Mononuclear cell (primary cell): ENCODE data around the gene RPP25L. TPM values are rescaled to one million over a fixed set of nuclear protein-coding genes. Genes with fewer than 3 reads are reported as not detected.

ENCODE experiments used
- H3K27me3 ChIP-seq: 2 replicates; pipeline ENCODE4 v1.6.0; 2011; ENCODE audit warnings: low read length, control low read depth; ENCODE audit not compliant: insufficient read depth
- H3K4me1 ChIP-seq: 2 replicates; pipeline ENCODE4 v1.5.1; 2011; ENCODE audit warnings: mild to moderate bottlenecking, low read length, control low read depth; ENCODE audit not compliant: insufficient read depth
- H3K4me3 ChIP-seq: 2 replicates; pipeline ENCODE4 v1.5.1; 2011; ENCODE audit warnings: mild to moderate bottlenecking, low read length, moderate library complexity
- H3K9me3 ChIP-seq: 2 replicates; pipeline ENCODE4 v1.5.1; 2011; ENCODE audit warnings: low read depth, mild to moderate bottlenecking, control low read depth, low read length
- total RNA-seq: library from RNA; depleted of rRNA; stranded (reverse); fragments of >200 nt; gene quantifications from one replicate; pipeline ENCODE4 v1.2.3, GENCODE V29; 2012

RPP25L gene
- total RNA-seq, 1 donor: 6.1 TPM

GRCh38 chr9:34587271-34587670 lies 24.6 kb downstream of the RPP25L start:
- Histone ChIP-seq H3K4me1 (peaks cover 26% of the 10 kb centered on the region), H3K27me3 (peaks cover 74% of the 10 kb centered on the region), H3K4me3 (no peak overlapping the region), H3K9me3 (no peaks in the 10 kb centered on the region)

DNA sequence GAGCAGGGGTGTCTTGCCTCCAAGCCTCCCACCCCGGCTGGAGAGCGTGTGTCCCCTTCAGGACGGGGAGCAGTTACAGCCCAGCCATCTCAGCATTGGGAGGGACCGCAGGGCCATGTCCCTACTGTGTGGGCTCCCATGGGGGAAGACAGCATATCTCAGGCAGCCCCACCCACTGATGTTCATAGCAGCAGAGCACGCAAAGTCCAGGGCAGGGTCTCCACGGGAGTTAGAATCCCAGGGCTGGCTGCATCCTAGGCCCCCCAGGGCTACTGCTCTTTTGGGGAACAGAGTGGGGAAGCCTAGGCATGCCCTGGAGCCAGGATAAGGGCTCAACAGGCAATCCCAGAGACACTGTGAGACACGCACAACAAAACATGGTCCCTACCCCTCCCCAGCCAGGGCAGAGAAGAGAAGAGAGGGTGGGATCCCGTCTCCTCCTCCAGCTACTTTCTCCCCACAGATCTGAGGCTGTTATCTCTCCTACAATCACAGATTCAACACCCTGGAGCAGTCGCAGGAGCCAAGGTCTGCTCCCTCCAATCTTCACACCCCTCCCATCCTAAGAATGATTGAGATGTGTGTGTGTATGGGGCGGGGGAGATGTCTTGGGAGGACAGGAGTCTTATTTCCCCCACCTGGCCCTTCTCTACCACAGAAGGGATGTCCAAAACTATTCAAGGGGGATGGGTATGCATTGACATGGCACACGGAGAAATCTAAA lies 25.8 kb downstream of the RPP25L start:
- Histone ChIP-seq H3K4me3 (no peak overlapping the region), H3K4me1 (peaks cover 14% of the 10 kb centered on the region), H3K27me3 (peaks cover 72% of the 10 kb centered on the region), H3K9me3 (no peaks in the 10 kb centered on the region)

GRCh38 chr9:34584970-34585369 lies 26.9 kb downstream of the RPP25L start:
- Histone ChIP-seq H3K4me3 (no peak overlapping the region), H3K27me3 (peaks cover 73% of the 10 kb centered on the region), H3K4me1 (peaks cover 3% of the 10 kb centered on the region), H3K9me3 (no peaks in the 10 kb centered on the region)

GRCh38 chr9:34582787-34583186 lies 29.1 kb downstream of the RPP25L start:
- H3K9me3 ChIP-seq: no peaks in the 10 kb centered on the region
- peaks cover 6% of the 10 kb centered on the region for H3K4me1 ChIP-seq
- no peak overlapping the region for H3K4me3 ChIP-seq
- H3K27me3 ChIP-seq: peaks cover 73% of the 10 kb centered on the region

GRCh38 chr9:34581318-34581717 lies 30.6 kb downstream of the RPP25L start:
- peaks cover 72% of the 10 kb centered on the region for H3K27me3 ChIP-seq
- peaks cover 6% of the 10 kb centered on the region for H3K4me1 ChIP-seq
- no peak overlapping the region for H3K4me3 ChIP-seq
- H3K9me3 ChIP-seq: no peaks in the 10 kb centered on the region

GRCh38 chr9:34580358-34580757 lies 31.5 kb downstream of the RPP25L start:
- Histone ChIP-seq H3K27me3 (peaks cover 71% of the 10 kb centered on the region), H3K4me3 (no peak overlapping the region), H3K4me1 (peaks cover 6% of the 10 kb centered on the region), H3K9me3 (no peaks in the 10 kb centered on the region)

GRCh38 chr9:34579808-34580163 lies 32.1 kb downstream of the RPP25L start:
- Histone ChIP-seq H3K4me1 (peaks cover 6% of the 10 kb centered on the region), H3K4me3 (no peak overlapping the region), H3K27me3 (peaks cover 67% of the 10 kb centered on the region), H3K9me3 (no peaks in the 10 kb centered on the region)

- Histone ChIP-seq H3K9me3 (no peaks in the 10 kb centered on the region), H3K4me1 (peaks cover 6% of the 10 kb centered on the region), H3K4me3 (no peak overlapping the region), H3K27me3 (peaks cover 63% of the 10 kb centered on the region)
Measured at GRCh38 chr9:34579104-34579807, 32.6 kb downstream of the RPP25L start.

GRCh38 chr9:34578241-34579103 lies 33.4 kb downstream of the RPP25L start:
- Histone ChIP-seq H3K9me3 (no peaks in the 10 kb centered on the region), H3K27me3 (peaks cover 60% of the 10 kb centered on the region), H3K4me1 (peaks cover 6% of the 10 kb centered on the region), H3K4me3 (no peak overlapping the region)

DNA sequence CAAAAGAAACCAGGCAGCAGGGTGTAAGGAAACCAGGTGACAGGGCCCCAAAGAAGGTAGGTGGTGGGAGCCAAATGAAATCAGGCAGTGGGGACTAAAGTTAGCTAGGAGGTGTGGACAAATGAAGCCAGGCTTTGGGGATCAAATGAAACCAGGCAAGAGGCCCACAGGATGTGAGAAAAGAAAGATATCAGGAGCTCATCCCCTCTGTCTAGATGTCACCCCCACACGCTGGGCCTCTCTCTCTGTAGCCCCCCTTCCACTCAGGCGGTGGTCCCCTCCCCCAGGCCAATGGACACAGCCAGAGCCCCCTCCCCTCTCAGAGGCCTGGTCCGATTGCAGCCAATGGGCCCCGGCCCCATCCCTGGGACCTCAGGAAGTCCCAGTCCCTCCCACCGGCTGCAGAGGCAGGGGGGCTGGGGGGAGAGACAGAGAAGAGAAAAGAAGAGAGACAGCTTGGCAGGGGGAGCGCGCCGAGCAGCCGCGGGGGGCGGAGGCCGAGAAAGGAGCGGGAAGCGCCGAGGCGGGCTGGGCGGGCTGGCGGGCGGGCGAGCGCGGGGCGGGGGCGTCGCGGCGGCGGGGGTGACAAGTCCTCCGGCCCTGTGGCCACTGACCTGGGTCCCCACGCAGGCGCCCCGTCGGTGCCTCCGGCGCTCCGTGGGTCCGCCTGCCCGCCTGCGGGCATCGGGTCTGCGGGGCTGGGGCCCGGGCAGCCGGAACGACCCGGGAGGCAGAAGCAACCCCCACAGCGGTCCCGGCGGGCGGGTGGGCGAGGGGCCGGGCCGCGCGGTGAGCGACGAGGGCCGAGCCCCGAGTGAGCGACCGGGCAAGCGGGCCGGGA lies 34.3 kb downstream of the RPP25L start:
- Histone ChIP-seq H3K27me3 (peaks cover 57% of the 10 kb centered on the region), H3K4me1 (peaks cover 6% of the 10 kb centered on the region), H3K4me3 (no peak overlapping the region), H3K9me3 (no peaks in the 10 kb centered on the region)

DNA sequence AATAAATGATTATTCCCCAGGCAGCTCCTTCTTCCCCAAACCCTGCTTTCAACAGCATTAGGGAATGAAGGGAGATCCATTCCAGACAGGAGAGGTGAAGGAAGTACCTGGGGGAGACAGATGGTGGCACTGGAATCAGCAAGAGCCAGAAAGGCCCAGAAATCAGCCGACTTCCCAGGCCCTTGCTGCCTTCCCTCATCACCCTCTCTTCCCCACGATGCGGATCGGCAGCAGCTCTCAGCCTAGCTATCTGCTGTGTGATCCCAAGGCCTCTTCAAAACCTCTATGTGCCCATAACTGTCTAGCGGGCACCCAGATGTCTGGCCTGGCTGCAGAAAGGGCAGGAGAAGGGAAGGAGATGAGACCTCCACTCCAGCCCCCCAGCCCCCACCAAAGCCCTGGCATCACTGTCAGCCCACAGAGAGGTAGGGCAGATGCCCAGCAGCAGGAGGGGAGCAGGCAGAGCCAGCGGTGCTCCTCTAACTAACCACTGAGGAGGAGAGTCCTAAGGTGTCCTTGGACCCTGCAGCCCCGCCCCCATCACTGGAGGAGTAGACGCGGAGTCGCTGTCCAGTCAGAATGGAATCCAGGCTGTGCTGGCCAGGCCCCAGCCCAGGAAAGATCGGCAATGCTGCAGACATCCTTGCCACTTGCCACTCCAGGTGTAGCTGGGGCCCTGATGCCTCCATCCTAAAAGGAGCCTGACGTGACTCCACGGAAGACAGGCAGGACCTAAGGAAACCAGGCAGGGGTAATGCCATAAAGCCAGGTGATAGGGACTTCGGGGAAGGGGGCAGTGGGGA lies 35.1 kb downstream of the RPP25L start:
- Histone ChIP-seq H3K4me1 (peaks cover 6% of the 10 kb centered on the region), H3K9me3 (no peaks in the 10 kb centered on the region), H3K27me3 (peaks cover 52% of the 10 kb centered on the region), H3K4me3 (no peak overlapping the region)

DNA sequence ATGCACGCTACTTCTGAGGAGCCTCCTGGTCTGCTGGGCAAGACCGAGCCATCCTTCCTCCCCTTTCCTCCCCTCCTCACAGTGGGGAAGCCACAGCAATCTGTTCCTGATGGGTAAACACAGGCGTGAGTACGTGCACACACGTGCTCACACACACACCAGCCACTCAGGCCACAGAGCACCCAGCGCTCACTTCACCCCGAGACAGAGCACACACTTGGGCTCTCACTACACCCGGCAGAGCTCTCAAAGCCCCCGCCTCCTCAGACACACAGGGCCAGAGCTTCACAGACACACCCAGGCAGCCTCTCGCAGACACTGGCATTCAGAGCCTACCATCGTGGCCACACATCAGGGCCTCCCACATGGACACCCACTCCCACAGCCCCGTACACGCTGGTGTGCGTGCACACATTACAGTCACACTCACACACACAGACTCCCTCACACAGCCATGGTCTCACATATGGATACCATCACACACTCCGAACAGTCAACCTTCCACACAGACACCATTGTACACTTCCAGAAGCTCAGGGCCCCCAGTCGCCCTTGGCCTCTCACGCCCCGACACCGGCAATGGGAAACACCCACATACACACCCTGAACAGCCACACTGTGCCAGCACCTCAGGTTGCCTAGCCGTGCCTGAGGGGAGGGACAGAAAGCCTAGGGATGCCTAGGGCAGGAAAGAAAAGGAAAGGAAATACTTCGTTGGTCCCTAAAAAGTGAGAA lies 35.9 kb downstream of the RPP25L start:
- no peak overlapping the region for H3K4me3 ChIP-seq
- H3K9me3 ChIP-seq: no peaks in the 10 kb centered on the region
- peaks cover 6% of the 10 kb centered on the region for H3K4me1 ChIP-seq
- peaks cover 45% of the 10 kb centered on the region for H3K27me3 ChIP-seq

DNA sequence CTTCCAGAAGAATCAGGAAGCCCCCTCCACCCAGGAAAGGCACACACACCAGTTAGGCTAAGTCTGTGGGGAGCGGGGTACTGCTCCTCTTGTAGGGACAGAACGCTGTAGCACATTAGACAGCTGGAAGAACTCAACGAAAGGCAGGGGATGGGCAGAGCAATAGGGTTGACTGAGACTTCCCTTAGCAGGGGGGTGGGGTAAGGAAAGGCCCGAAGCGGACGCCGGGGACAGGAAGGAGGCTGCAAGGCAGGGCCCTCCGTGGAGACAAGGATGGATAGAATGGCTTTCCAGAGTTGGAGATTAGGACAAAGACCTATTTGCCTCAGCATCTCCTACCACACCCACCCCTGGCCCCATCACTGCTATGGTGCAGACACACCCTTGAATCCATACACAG lies 36.7 kb downstream of the RPP25L start:
- Histone ChIP-seq H3K9me3 (no peaks in the 10 kb centered on the region), H3K27me3 (peaks cover 37% of the 10 kb centered on the region), H3K4me3 (no peak overlapping the region), H3K4me1 (peaks cover 6% of the 10 kb centered on the region)
